ENCODE data around the gene RAD51B. TPM values are rescaled to one million over a fixed set of nuclear protein-coding genes. Genes with fewer than 3 reads are reported as not detected.

The RAD51B gene
- total RNA-seq, 1 experiment from 2014 or later, result 16.7 TPM

- no peak for TF ChIP-seq CTCF (conservative IDR thresholded peaks at IDR 0.05)
- no peak overlapping the region for H3K4ac ChIP-seq (ENCODE audit: low read depth, low read length)
- no peak overlapping the region for H2BK5ac ChIP-seq (ENCODE audit: insufficient read length, low read length)
- no peak overlapping the region for H3K4me2 ChIP-seq (ENCODE audit: insufficient read depth, insufficient read length, low read length)
- no peak overlapping the region for H2AFZ ChIP-seq (ENCODE audit: low read length)
- H4K20me1 ChIP-seq (ENCODE audit: control insufficient read depth, insufficient read depth, insufficient read length), result no peaks in the 10 kb centered on the region
- no peak overlapping the region for H3K27ac ChIP-seq (ENCODE audit: insufficient read length, low read depth, low read length)
- H2BK12ac ChIP-seq (ENCODE audit: insufficient read length, low read depth, low read length), result no peak overlapping the region
- no peaks in the 10 kb centered on the region for H3K4me1 ChIP-seq (ENCODE audit: insufficient read depth, low read length)
- no peak overlapping the region for H2BK120ac ChIP-seq (ENCODE audit: low read depth, low read length, poor library complexity, severe bottlenecking)
- H3K4me1 Mint-ChIP-seq, result peaks cover 2 to 6% of the 10 kb centered on the region in 2 experiments; a peak in 2 of 4 replicates
- no peak overlapping the region for H4K91ac ChIP-seq (ENCODE audit: insufficient read length, low read depth, low read length)
- WGBS (ENCODE audit: extremely low coverage, insufficient read length, low lambda C conversion rate), result no CpG with 5 or more reads among the region's 3 CpGs
- H4K8ac ChIP-seq (replicated peaks; ENCODE audit: insufficient read length, low read depth, low read length), result no peak overlapping the region
- H3K9ac ChIP-seq (ENCODE audit: extremely low read depth, insufficient read length, low read length), result no peak overlapping the region
- H3K56ac ChIP-seq (ENCODE audit: insufficient read length, low read depth, low read length), result no peak overlapping the region
- H3K4me3 Mint-ChIP-seq, result no peak overlapping the region
- H2BK20ac ChIP-seq (ENCODE audit: low read depth, low read length, poor library complexity, severe bottlenecking), result no peak overlapping the region
- H2AK5ac ChIP-seq (ENCODE audit: insufficient read length, low read length), result no peak overlapping the region
- H3K27me3 ChIP-seq (ENCODE audit: insufficient read depth, low read length), result no peaks in the 10 kb centered on the region
- H3K23me2 ChIP-seq (ENCODE audit: insufficient read length, low read depth, low read length, poor library complexity, severe bottlenecking), result no peaks in the 10 kb centered on the region
- H3K9me3 ChIP-seq (ENCODE audit: control insufficient read depth, low read depth, low read length), result no peaks in the 10 kb centered on the region
- H3K79me1 ChIP-seq (ENCODE audit: insufficient read depth, low read depth, low read length, poor library complexity, severe bottlenecking), result no peaks in the 10 kb centered on the region
- no peak overlapping the region for H2BK15ac ChIP-seq (ENCODE audit: low read depth, low read length)
- no peak overlapping the region for H3T11ph ChIP-seq (ENCODE audit: low read length)
- H4K5ac ChIP-seq (ENCODE audit: insufficient read length, low read depth, low read length), result no peak overlapping the region
- no peaks in the 10 kb centered on the region for H3K79me2 ChIP-seq (ENCODE audit: insufficient read depth, low read length)
- H3K23ac ChIP-seq (ENCODE audit: insufficient read length, low read depth, low read length), result no peak overlapping the region
- no peaks in the 10 kb centered on the region for H3K36me3 Mint-ChIP-seq (ENCODE audit: insufficient read depth in 1 of 3, low read depth in 3 of 3)
- no peak for DNase-seq
- H3K27me3 Mint-ChIP-seq (ENCODE audit: low read depth), result peaks cover 3% of the 10 kb centered on the region
- H3K27ac Mint-ChIP-seq, result no peak overlapping the region
- no peaks in the 10 kb centered on the region for H3K9me3 Mint-ChIP-seq
- H3K18ac ChIP-seq (ENCODE audit: insufficient read length, low read depth, low read length), result no peak overlapping the region
- H3K14ac ChIP-seq (ENCODE audit: insufficient read depth, low read length), result no peak overlapping the region
Observed at GRCh38 chr14:68672609-68673285, 853.2 kb downstream of the RAD51B start.
